Activated gamma-delta T cell treated with Interleukin-2 at 50 U/mL for 16 hours (primary cell): ENCODE results near the gene MICAL2.
"Not testable (repeated sequence)": the region's sequence is repeated elsewhere in the genome, so short reads cannot be mapped to it uniquely, and the experiment has no call there.

Experiments
- DNase-seq: peaks from one replicate; pipeline ENCODE4 v3.0.0-alpha.2; 2020

The MICAL2 gene

DNA sequence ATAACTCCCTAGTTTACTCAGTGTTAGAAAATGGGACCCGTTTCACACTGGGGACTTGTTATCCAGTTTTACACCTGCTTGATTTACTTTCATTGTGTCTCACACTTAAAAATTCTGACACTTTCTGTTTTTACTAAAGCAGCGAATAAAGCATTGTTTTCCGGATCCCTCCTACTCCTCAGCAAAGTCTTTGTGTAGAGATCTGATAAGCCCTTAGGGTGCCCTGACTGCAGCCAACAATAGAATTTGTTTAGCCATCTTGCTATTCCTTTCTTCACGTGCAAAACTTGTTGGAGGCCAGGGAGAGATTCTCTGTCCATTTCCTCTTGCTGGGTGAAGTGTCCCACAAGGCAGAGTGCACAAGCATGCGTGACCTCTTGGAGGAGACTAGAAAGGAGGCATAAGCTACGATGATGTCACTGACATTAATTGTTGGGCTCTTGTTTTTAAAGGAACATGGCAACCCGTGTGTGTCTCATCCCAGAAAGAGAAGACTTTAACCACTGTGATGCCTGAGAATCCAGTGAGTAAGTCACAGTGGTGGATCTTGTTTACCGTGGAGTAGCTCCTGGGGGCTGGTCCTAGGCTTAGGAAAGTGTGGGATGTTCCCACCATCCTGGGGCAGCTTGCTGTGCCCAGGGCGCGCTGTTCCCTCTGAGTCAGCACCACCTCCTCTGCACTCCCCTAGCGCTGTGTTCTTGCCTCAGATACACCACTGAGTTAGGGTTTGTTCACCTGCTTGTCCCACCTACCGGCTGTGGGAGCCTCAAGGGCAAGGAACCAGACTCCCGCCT, 27.7 kb downstream of the MICAL2 start:
- DNase-seq = no peak

DNA sequence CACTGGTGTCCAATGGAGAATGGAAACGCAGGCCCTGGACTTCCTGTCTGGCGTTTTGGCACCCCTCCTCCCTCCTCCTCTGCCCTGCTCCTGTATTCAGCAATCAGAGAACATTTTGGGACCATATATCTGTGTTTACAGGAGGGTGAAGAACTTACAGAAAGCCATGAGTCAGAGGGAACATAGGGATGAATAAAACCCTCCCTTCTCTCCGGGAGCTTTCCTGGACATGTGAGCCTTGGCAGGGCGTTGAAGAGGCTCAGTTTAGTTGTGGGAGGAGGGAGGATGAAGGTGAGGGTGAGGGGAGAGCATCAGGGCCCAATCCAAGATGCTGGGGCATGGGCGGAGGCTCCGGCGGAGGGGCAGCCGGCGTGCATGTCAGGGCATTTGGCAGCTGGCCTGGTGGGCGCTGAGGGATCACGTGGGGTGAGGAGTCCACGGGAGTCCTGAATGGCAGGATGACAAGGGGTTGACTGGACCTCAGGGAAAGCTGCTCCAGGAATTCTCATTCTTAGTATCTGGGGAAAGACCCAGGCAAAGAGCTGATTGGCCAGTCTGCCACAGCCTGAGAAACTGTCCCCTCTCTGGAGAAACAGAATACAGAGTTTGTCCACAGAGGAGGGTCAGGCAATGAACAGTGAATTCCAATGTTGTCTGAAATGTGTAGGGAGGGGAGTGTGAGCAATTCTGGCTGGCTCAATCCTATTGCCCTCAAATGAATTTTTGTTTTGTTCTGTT, 28.9 kb downstream of the MICAL2 start:
- no peak for DNase-seq

DNA sequence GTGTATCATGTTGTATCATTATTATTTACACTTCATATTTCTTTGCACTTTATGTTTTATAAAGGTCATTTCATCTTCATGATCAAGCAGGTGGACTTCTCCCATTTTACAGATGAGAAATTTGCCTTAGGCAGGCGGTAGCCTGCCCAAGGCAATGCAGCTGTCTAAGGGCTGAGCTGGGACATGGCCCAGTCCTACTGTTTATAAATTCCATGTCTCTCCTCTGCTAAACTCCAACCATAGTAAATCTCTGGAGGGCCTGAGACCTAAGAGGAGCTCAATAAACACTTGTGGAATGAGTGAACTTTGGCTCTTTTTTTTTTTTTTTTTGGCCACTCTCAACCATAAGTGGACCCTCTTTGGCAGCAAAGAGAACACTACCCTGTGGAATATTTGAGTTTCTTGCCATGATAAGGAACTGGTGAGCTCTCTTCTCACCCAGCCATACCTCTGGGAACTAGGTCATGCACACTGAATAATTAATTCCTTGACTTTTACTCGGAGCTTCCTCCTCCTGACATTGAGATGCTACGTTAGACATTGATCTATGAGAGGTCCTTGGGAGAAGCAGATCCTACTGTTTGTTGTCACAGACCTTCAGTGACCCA, 29.9 kb downstream of the MICAL2 start:
- DNase-seq = no peak

DNA sequence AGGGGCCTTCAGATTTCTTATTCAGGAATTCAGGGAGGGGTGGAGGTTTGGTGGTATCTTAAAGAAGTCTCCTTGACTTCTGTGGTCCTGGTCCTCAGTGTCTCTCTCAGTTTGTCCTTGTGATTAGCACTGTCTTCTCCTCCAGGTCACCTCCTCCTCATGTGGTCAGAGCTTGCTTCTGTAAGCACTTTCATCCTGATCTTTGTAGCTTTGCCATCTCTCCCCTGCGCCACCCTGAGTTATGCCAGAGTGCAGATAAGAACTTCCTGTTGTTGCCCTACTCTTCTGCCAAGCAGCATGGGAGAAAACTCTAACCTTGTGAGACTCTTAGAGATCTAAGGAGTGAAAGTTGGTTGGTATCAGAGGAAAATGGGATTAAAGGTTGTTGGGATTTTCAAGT, 30.9 kb downstream of the MICAL2 start:
- DNase-seq = no peak

DNA sequence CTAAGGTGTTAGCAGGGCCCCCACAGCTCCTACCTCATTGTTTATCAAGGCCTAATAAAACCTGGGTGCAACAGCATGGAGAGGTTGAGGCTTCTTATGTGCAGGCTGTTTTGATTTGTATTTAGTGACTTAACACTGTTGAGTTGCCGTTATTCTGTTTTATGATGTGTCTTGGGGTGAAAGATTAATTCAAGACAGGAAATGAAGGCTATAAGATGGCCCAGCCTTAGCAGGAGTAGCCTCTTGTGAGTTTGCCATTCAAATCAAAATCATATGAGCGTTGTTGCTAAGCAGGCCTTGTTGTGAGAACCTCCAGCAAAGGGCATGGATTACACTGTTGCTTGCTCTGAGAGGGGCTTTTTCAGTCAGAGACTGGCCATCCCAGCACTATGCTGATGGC, 31.8 kb downstream of the MICAL2 start:
- no peak for DNase-seq

DNA sequence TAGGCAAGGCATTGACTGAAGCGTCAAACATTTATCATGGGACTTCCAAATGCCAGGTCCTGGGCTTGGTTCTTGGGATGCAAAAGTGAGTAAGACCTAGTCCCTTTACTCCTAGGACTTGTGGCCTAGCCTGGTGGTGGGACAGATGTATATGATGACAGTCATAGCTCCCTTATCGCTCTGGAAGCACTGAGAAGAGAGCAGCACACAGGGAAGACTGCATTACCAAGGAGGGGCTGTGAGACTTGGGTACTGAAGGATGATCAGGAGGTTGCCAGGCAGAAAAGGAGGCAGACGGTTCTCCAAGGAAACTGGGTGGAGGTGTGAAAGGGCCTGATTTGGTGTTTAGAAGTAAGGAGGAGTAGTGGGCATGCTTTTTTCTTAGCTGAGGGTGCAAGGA, 32.5 kb downstream of the MICAL2 start:
- DNase-seq = no peak

DNA sequence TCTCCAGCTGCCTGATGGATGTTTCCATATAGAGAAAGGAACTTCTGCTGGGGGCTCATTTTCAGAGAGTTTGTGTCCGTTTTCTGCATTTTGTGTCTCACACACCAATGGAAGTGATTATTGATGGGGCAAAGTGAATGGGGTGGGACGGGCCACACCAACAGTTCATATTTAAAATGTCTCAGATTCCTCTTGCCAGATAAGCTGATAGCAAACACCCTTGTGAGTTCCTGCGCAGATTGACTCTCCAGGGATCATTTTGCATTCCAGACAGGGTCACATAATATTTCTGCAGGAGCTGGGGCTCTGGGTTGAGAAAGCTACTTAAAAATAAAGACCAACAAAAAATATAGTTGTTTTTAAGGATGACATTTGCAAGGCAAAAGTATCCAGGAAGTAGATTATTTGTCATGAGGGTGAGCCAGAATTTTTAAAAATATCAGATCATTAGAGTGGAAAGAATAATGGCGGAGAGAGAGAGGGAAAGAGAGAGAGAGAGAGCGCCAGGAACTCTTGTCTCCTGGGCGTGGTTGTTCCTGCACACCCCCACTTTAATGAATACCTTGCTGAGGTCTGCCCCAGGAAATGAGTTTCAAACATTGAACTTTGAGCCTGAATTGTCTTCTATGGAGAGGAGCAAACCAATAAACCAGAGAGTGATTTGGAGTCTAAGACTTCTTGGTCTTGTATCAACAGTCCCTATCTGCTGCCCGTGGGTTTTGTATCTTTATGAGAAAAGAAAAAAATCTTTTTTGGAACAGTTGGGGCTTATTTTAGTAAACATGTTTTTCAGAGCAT, 33.3 kb downstream of the MICAL2 start:
- no peak for DNase-seq

DNA sequence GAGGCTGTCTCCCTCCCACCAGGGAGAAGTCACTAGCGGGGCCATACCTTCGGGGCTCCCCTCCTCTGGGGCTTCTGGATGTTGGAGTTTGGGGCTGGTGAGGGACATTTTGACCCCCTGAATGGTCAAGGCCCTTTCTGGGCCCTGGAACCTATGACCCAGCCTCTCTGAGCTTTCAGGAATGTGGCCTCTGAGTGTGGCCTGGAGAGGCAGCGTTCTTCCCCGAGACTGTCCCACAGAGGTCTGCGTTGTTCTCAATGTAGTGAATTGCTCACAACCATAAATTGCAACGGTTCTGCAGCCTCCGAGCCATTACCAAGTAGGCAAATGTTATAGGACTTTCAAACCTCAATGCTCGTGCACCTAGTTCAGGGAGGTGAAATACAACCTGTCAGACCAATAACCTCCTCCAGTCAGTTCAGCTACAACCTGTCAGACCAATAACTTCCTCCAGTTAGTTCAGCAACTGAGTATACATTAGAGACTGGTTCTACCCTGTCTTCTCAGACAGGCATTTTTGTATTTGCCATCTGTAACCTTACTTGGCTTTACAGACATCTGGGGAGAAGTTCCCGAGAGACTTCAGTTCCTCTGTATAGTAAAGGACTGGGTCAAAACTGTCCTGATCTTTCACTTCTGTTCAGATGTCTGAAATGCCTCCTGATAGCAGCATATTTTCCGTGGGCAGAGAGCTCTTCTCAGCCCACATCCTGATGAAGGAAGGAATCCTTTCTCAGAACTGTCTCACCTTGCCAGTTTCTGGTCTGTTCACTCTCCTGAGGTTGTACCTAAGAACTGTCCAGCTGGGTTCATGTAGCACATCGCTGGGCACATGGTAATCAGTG, 34.2 kb downstream of the MICAL2 start:
- DNase-seq = no peak

DNA sequence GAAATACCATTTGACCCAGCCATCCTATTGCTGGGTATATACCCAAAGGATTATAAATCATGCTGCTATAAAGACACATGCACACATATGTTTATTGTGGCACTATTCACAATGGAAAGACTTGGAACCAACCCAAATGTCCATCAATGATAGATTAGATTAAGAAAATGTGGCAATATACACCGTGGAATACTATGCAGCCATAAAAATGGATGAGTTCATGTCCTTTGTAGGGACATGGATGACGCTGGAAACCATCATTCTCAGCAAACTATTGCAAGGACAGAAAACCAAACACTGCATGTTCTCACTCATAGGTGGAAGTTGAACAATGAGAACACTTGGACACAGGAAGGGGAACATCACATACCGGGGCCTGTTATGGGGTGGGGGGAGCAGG, 36.3 kb downstream of the MICAL2 start:
- not testable (repeated sequence) for DNase-seq

DNA sequence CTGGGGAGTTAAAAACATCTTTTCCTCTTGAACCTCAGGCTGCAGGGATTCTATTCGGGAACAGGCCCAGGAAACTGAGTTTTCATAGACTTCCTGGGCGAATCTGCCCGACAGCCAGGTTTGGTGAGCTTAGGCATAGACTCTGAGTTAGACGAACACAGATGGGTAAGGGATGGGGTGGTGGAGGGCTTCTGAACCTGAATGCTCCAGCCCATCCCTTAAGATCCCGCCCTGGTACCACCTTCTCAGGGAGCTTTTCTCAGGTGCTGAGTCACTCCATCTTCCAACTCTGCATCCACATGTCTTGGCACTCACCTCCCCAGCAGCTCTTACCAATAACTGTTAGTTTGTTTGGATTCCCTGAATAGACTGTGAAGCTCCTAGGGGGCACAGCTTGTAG, 37.4 kb downstream of the MICAL2 start:
- DNase-seq = no peak

DNA sequence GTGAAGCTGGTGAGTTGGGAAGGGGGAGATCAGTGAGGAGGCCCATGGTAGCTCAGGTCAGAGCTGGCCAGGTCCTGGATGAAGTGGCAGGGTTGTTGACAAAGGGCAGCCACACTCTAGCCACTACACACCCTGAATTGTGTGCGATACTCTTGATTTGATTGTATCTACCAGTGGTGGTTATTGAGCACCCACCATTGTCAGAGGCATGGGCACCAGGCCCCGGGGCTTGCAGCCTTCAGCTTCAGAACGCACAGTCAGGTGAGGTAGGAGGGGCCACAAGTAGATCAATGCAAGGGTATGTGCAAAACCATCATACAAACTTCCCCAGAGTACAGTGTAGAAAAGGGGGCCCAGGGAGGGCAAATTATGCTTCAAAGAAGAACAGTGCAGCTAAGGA, 38.1 kb downstream of the MICAL2 start:
- no peak for DNase-seq

DNA sequence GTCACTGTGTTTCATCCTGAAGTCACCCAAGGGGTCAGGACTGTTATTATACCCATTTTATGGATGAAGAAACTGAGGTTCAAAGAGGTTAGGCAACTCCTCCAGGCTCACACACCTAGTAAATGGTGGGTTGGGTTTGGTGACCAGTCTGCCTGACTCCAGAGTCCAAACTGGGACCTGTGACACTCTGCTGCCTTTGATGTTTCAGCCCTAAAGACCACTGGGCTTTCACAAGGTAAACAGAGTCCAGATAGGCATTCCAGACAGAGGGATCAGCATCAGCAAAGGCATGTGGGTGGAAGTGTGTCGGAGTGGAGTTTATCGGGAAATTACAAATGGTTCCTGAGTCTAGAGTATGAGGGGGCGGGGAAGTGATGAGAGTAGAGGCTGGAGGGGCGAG, 38.5 kb downstream of the MICAL2 start:
- DNase-seq = no peak

DNA sequence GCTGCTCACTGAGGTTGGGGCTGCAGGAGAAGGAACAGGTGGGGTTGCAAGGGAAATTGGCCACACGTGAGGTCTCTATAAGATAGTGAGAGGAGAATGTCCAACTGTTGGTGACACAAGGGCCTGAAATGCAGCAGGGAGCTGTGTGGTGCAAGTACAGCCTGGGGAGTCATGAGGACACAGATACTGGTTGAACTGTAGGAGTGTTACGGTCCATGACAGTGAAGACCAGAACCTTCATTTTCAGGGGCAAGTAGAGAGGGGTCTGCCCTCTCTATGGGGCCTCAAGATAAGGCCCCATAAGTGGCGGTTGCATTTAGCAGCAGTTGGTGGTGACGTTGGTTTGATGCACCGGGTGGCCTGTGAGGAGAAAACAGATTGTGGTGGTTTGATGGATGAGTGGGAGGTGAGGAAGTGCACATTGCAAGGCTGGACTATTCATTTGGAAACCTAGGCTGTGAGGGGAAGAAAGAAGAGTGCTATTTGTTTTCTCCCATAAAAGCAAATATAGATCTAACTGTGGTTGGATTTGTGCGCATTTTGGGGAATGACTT, 39.4 kb downstream of the MICAL2 start:
- DNase-seq = no peak

DNA sequence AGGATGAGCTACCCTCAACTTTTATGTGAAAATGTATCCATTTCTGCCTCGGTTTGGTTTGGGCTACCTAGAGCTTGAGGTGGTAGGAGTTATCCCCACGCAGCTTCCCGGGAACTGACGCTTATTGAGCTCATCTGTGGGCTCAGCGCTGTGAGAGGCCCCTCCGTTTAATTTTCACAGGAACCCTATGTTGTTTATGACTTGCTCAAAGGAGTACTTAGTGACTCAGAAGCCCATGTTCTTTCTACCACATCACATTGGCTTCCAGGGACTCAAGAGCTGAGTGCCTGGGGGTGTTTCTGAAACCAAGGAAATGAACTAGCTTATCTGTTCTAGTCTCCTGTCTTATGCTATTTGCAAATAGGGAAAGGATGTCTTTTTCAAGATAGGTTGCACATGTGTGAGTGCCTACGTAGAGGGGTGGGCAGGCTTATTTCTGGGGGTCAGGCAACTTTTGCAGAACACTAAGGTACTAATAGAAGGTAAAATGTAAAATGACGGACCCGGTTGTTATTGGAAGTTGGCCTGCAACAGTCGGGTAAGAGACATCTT, 40.5 kb downstream of the MICAL2 start:
- no peak for DNase-seq

DNA sequence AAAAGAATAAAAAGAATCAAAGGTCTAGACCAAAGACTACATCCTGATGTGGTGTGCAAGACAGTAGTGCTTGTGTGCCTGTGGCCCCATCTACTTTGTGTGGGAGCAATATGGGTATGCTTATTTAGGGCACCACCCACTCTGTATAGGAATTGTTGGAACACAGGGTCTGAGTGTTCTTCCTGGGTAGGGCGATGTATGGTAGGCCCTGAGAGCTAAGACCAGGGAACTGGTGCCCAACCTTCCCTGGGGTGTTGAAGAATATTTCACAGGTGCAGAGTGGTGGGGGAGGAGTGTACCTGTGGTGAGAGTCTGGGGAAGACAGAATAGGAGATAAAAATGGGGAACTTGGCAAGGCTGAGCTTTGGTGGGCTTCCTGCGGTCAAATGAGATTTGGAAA, 41.9 kb downstream of the MICAL2 start:
- DNase-seq = no peak

DNA sequence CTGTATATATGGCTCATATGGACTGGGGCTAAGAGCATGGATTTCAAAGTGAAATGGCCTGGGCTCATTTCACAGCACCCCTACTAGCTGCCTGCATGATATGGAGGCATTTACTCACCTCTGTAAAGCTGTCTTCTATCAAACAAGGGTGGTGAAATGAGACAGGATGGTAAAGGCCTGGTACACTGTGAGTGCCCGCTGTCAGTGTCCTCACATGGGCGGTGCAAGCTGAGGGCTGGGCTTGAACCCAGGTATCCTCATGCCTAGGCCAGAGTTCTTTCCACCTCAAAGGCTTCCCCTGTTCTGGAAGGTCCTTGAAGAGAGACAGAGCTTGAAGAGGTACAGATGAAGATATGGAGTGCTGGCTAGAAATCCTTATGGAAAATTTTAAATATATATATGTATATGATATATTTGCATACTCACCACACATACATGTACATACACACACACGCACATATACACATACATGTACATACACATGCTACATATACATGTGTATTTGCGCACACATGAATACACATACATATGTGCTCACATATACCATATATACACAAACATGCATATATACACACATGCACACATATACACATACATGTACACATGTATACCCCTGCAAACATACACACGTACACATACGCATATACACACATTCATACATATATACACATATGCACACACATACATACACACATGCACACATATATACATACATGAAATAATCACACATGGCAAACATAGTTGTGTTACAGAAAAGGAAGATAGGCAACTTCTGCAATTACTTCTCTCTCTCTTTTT, 44.7 kb downstream of the MICAL2 start:
- no peak for DNase-seq

DNA sequence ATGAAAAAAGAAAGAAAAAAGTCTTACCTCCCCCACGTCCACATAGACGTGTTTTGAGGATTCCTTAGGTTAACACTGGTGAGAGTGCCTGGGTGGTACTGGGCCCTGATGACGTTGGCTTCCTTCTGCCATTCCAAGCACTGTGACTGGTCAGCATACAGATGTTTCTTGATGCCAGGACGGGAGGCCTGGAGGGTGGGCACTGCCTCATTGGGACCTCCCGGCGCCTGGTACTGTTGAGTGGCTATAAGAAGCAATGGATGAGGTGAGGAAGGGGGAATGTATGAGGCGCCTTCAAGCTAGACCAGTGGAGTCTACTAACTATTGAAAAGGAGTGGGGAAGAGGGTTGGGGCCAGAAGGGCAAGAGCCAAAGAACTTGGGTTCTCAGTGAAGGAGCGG, 45.3 kb downstream of the MICAL2 start:
- DNase-seq = no peak

DNA sequence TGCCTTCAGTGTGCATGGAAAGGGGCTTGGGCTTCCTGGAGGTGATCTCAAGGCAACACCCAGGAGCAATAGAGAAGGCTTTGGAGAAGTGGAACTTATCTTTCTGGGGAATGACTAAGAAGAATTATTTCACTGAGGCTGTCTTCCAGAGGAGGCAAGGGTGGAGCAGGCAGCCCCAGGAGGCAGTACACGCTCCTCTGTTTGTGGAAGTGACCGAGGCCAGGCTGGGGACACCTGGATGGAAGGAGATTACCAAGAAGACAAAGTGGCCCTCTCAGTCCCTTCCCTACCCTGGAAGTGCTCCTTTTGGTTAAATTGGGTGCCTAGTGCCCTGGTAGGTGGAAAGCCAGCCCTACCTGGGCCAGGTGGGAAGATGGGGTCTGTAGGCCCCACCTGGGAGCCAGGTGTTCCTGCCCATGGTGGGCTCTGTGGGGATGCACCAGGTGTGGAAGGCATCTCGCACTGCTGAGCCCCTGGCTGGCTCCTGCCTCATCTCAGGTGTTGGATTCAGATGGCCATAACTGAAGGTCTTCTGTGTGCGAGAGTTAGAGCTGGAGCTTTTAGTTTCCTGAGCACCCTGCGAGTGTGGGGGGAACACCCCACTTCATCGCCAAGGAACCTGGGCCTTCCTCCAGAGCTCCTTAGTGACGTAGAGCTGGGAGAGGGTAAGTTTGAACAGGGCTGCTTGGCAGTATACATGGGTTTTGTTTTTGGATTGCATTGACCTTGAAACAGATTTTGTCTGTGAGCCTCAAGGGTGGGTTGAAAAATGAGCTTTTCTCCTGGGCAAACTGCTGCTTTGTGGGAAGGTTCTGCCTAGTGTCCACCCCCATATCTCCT, 46.1 kb downstream of the MICAL2 start:
- DNase-seq = no peak

DNA sequence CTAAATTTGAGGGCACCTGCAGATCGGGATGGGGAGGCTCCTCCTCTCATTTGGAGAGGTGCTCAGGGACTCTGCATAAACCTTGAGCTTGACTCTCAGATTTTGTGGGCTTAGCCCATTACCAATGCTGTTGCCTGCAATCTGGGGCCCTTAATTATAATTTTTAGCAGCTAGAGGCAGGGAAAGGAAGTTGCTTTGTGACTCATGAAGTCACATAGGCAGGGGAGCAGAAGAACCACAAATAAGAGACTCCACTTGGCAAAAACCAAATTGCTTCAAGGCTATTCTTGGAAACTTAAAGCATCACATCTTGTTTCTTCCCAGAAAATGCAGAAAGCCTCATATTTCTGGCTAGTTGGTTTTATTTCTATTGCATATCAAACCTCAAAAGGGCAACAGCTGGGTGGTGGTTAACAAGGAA, 46.9 kb downstream of the MICAL2 start:
- no peak for DNase-seq

DNA sequence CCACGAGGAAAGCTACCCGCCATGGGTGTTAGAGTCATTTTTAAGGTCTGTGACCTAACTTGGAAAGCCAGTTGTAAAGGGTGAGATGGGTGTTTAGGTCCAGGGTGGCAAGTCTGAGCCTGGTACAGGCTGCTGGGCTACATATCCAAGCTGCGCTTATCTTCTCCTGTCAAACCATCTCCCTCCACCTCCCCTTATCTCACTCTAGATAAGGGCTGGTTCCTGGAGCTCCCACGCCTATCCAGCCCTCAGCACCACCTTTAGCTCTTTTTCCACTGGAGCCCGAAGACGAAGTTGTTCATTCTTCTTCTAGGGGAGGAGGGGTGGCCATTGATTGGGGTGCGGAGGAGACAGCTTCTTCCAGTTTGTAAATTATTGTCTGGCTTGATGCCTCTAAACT, 48.5 kb downstream of the MICAL2 start:
- no peak for DNase-seq
